Stimulated activated effector memory CD8-positive, alpha-beta T cell treated with anti-CD3 and anti-CD28 coated beads, Interleukin-12 subunit alpha, Interleukin-12 subunit beta, amount 100 ng/mL, for 72 hours (primary cell): ENCODE measurements around the gene STX1A.
A peak's percentile ranks its signal among the peaks of the same experiment; 100 is the strongest.

Experiments
- ATAC-seq: fragments of 150-1000 bp; cut with Tn5 transposase; 2 replicates; pipeline ENCODE4 v1.10.0; 2021
- DNase-seq, 2 donors: peaks; one replicate each; pipeline ENCODE4 v3.0.0; 2021 to 2022; ENCODE audit warnings: low spot score in 2 of 2
- H3K27ac Mint-ChIP-seq: one replicate; pipeline ENCODE4 v1.8.0; 2022; ENCODE audit warnings: mild to moderate bottlenecking, mixed read lengths
- H3K36me3 Mint-ChIP-seq: one replicate; pipeline ENCODE4 v1.8.0; 2022; ENCODE audit warnings: mild to moderate bottlenecking, mixed read lengths
- H3K4me1 Mint-ChIP-seq: one replicate; pipeline ENCODE4 v1.8.0; 2022; ENCODE audit warnings: mixed read lengths
- H3K4me3 Mint-ChIP-seq: one replicate; pipeline ENCODE4 v1.8.0; 2022; ENCODE audit warnings: mild to moderate bottlenecking, mixed read lengths
- H3K9me3 Mint-ChIP-seq: one replicate; pipeline ENCODE4 v1.8.0; 2022; ENCODE audit warnings: mixed read lengths

Gene STX1A

GRCh38 chr7:73704640-73705550, 14.6 kb downstream of the STX1A start:
- H3K9me3 Mint-ChIP-seq, result no peaks in the 10 kb centered on the region
- H3K27ac Mint-ChIP-seq, result no peak overlapping the region
- H3K36me3 Mint-ChIP-seq, result peaks cover 80% of the 10 kb centered on the region
- H3K4me1 Mint-ChIP-seq, result peaks cover 23% of the 10 kb centered on the region
- DNase-seq (no peak), ATAC-seq (no peak)
- no peak overlapping the region for H3K4me3 Mint-ChIP-seq

- ATAC-seq (peak; percentile 35), DNase-seq (no peak)
- Mint-ChIP-seq H3K36me3 (peaks cover 82% of the 10 kb centered on the region), H3K9me3 (no peaks in the 10 kb centered on the region), H3K4me3 (no peak overlapping the region), H3K4me1 (peaks cover 23% of the 10 kb centered on the region), H3K27ac (no peak overlapping the region)
Observed at GRCh38 chr7:73703757-73704639, 15.5 kb downstream of the STX1A start.

GRCh38 chr7:73703225-73703624, 16.2 kb downstream of the STX1A start:
- Mint-ChIP-seq H3K4me1 (peaks cover 23% of the 10 kb centered on the region), H3K36me3 (peaks cover 83% of the 10 kb centered on the region), H3K4me3 (no peak overlapping the region), H3K27ac (no peak overlapping the region), H3K9me3 (no peaks in the 10 kb centered on the region)
- ATAC-seq (no peak), DNase-seq (no peak)

GRCh38 chr7:73702665-73703064, 16.8 kb downstream of the STX1A start:
- ATAC-seq (no peak), DNase-seq (no peak)
- Mint-ChIP-seq H3K4me1 (peaks cover 23% of the 10 kb centered on the region), H3K27ac (peak overlapping the region; percentile 79), H3K9me3 (no peaks in the 10 kb centered on the region), H3K4me3 (no peak overlapping the region), H3K36me3 (peaks cover 83% of the 10 kb centered on the region)

DNA sequence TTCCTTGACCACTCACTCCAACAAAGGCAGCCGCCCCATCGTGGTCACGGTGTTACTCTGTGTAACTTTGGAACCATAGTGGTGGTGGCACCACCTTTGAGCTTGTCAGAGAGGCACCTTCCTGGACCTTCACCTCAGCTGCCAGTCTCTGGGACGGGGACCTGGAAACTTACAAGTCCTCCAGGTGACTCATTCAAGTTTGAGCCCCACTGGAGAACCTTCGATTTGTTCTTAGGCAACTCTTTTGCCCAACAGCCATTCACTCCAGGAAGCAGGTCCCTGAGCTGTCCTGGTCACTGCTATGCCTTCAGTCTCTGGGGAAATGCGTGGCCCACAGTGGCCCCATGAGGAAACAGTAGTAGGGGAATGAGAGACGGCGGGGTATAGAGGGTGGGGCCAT, 17.2 kb downstream of the STX1A start:
- no peak overlapping the region for H3K4me3 Mint-ChIP-seq

GRCh38 chr7:73701357-73701995, 18.0 kb downstream of the STX1A start:
- no peak for DNase-seq
- Mint-ChIP-seq H3K4me3 (no peak overlapping the region), H3K27ac (peak overlapping the region; percentile 79), H3K9me3 (no peaks in the 10 kb centered on the region), H3K36me3 (peaks cover 85% of the 10 kb centered on the region), H3K4me1 (peaks cover 15% of the 10 kb centered on the region)
- ATAC-seq, result no peak

More for the DNA sequence above, 17.2 kb downstream of the STX1A start:
- Mint-ChIP-seq H3K27ac (peak overlapping the region; percentile 79), H3K36me3 (peaks cover 83% of the 10 kb centered on the region), H3K9me3 (no peaks in the 10 kb centered on the region), H3K4me1 (peaks cover 23% of the 10 kb centered on the region)
- DNase-seq (no peak), ATAC-seq (no peak)

DNA sequence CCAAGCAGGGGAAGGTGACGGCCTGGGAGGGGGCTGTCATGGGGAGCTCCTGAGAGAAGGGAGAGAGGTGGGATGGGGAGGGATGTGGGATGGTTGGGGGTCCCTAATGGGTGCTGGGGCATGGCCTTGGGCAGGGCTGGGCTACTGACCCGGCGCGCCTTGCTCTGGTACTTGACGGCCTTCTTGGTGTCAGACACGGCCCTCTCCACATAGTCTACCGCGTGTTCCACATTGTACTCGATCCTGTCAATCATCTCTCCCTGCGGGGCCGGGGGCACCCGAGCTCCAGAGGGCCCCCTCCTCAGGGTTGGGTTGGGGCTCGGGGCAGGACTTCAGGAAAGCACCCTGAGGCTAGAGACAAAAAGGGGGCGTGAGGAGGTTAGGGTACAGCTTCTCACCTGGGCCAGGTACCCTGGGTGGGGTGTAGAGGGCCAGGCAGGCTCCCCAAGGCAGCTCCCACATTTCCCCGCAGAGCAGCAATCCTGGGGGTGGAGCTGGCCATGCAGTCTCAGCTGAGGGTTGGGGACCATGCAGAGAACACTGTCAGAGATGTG, 18.8 kb downstream of the STX1A start:
- Mint-ChIP-seq H3K4me1 (peaks cover 11% of the 10 kb centered on the region), H3K4me3 (no peak overlapping the region), H3K9me3 (no peaks in the 10 kb centered on the region), H3K36me3 (peaks cover 86% of the 10 kb centered on the region), H3K27ac (peak overlapping the region; percentile 17)
- ATAC-seq (no peak), DNase-seq (no peak)

- Mint-ChIP-seq H3K36me3 (peaks cover 92% of the 10 kb centered on the region), H3K27ac (peak overlapping the region; percentile 17), H3K4me3 (no peak overlapping the region), H3K4me1 (peaks cover 11% of the 10 kb centered on the region), H3K9me3 (no peaks in the 10 kb centered on the region)
- no peak for DNase-seq
- ATAC-seq, result no peak
Observed at GRCh38 chr7:73700069-73700423, 19.4 kb downstream of the STX1A start.

GRCh38 chr7:73699370-73700068, 19.9 kb downstream of the STX1A start:
- Mint-ChIP-seq H3K4me1 (peaks cover 15% of the 10 kb centered on the region), H3K4me3 (no peak overlapping the region), H3K36me3 (peaks cover 94% of the 10 kb centered on the region), H3K27ac (peak overlapping the region; percentile 72), H3K9me3 (no peaks in the 10 kb centered on the region)
- DNase-seq, result no peak
- ATAC-seq, result no peak

DNA sequence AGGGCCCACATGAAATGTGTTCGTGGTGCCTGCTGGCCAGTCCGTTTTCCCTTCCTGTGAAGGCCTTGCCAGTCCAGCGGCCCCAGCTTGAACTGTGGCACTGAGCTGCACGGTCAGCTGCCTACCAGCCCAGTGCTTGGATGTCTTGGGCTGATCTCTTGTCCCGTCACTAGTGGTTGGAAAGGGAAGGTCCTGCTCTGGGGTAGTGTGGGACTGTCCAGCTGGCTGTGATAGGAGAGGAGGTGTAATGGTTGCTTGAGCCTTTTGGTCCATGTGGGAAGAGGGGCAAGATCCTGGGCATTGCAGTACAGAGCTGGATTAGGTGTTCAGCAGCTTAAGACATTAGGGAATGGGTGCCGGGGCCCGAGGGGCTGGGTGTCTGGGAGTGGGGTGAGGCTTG, 21.1 kb downstream of the STX1A start:
- H3K4me1 Mint-ChIP-seq, result peaks cover 18% of the 10 kb centered on the region
- H3K9me3 Mint-ChIP-seq, result no peaks in the 10 kb centered on the region
- no peak for ATAC-seq
- peak overlapping the region; percentile 72 for H3K27ac Mint-ChIP-seq
- H3K36me3 Mint-ChIP-seq, result peaks cover 92% of the 10 kb centered on the region
- DNase-seq, result no peak
- no peak overlapping the region for H3K4me3 Mint-ChIP-seq

- Mint-ChIP-seq H3K36me3 (peaks cover 88% of the 10 kb centered on the region), H3K9me3 (no peaks in the 10 kb centered on the region), H3K4me1 (peaks cover 7% of the 10 kb centered on the region), H3K27ac (peak overlapping the region; percentile 56), H3K4me3 (no peak overlapping the region)
- no peak for ATAC-seq
- DNase-seq, result no peak
Observed at GRCh38 chr7:73696372-73696771, 23.1 kb downstream of the STX1A start.

- Mint-ChIP-seq H3K27ac (no peak overlapping the region), H3K9me3 (no peaks in the 10 kb centered on the region), H3K36me3 (peaks cover 93% of the 10 kb centered on the region), H3K4me3 (no peak overlapping the region), H3K4me1 (peaks cover 27% of the 10 kb centered on the region)
- DNase-seq (no peak), ATAC-seq (no peak)
Observed at GRCh38 chr7:73690646-73691045, 28.8 kb downstream of the STX1A start.

DNA sequence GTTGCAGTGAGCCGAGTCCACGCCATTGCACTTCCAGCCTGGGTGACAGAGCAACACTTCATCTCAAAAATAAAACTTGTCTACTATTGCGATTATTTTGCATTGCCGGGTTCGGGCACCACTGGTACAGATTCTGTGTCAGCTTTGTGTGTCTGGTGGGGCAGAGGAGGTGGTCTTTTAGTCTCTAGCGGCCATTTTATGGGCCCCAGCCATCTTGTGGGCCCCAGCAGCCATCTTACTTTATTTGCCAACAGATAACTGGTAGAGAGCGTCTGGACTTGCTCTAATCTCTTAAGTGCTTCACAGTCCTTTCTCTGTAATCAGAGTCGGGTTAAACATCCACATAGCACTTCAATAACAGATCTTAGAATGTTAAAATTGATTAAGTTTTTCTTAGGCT, 31.2 kb downstream of the STX1A start:
- peaks cover 90% of the 10 kb centered on the region for H3K36me3 Mint-ChIP-seq
- H3K4me1 Mint-ChIP-seq, result peaks cover 29% of the 10 kb centered on the region
- ATAC-seq, result no peak
- DNase-seq, result no peak
- H3K27ac Mint-ChIP-seq, result peak overlapping the region; percentile 30
- H3K4me3 Mint-ChIP-seq, result no peak overlapping the region
- no peaks in the 10 kb centered on the region for H3K9me3 Mint-ChIP-seq

- no peaks in the 10 kb centered on the region for H3K9me3 Mint-ChIP-seq
- H3K36me3 Mint-ChIP-seq, result peaks cover 78% of the 10 kb centered on the region
- peaks cover 43% of the 10 kb centered on the region for H3K4me1 Mint-ChIP-seq
- ATAC-seq (no peak), DNase-seq (no peak)
- peak overlapping the region; percentile 96 for H3K4me3 Mint-ChIP-seq
- H3K27ac Mint-ChIP-seq, result no peak overlapping the region
Observed at GRCh38 chr7:73685311-73685710, 34.2 kb downstream of the STX1A start.
